Measurements from ENCODE around the gene ITPR1.

GRCh38 chr3:4681301-4681700, 188.2 kb downstream of the ITPR1 start:
- no peak for TF ChIP-seq EZH2 (IDR thresholded peaks at IDR 0.05)
- no peak for TF ChIP-seq POLR2AphosphoS5 (IDR thresholded peaks at IDR 0.05; ENCODE audit: borderline replicate concordance, low read depth, low read length)

All from SK-N-MC (cell line).